GM20000 (cell line): ENCODE results near the gene FHIP2A.

Experiments used
- DNase-seq: peaks from one replicate; pipeline ENCODE4 v3.0.0; 2012; ENCODE audit warnings: low spot score
- CTCF ChIP-seq: IDR thresholded peaks from 2 replicates; pipeline ENCODE4 v1.5.1; 2012; ENCODE audit warnings: mild to moderate bottlenecking, control low read depth; ENCODE audit errors: extremely low read depth, missing control alignments

FHIP2A gene

GRCh38 chr10:114862456-114862855 is 40.9 kb downstream of the FHIP2A start:
- TF ChIP-seq CTCF, result no peak
- DNase-seq, result no peak

GRCh38 chr10:114867365-114867764 is 45.8 kb downstream of the FHIP2A start:
- no peak for DNase-seq
- TF ChIP-seq CTCF, result no peak

GRCh38 chr10:114868870-114869519 is 47.4 kb downstream of the FHIP2A start:
- DNase-seq, result no peak
- TF ChIP-seq CTCF, result no peak

GRCh38 chr10:114869520-114869892 is 47.9 kb downstream of the FHIP2A start:
- DNase-seq, result no peak
- no peak for TF ChIP-seq CTCF

GRCh38 chr10:114870486-114870885 is 48.9 kb downstream of the FHIP2A start:
- TF ChIP-seq CTCF, result no peak
- DNase-seq, result no peak

- no peak for TF ChIP-seq CTCF
- no peak for DNase-seq
Measured at GRCh38 chr10:114871379-114871778, 49.8 kb downstream of the FHIP2A start.
